GM12878 (cell line): ENCODE results near the gene COQ2. TPM values are rescaled to one million over a fixed set of nuclear protein-coding genes. Genes with fewer than 3 reads are reported as not detected.

Experiments used
- ATAC-seq: fragments of 200-7000 bp; cut with Tn5 transposase; 3 replicates; pipeline ENCODE4 v1.9.1; 2020; ENCODE audit warnings: mild to moderate bottlenecking, moderate library complexity
- BruUV-seq: library from RNA; stranded (reverse); fragments of 400-500 nt; replicated peaks from 2 replicates; lab custom pipeline; 2021; lab: Mats Ljungman, UMichigan
- CTCF ChIA-PET: fragments of 300-600 bp; sonication (Branson Sonifier 250); formaldehyde crosslinking; extraction: SDS; loops from one replicate; lab custom pipeline; 2021; ENCODE audit warnings: inconsistent platforms; lab: Yijun Ruan, JAX
- POLR2A ChIA-PET: fragments of 350-600 bp; formaldehyde crosslinking; extraction: SDS; loops from one replicate; lab custom pipeline; 2021; ENCODE audit warnings: inconsistent platforms; lab: Charles Lee
- RAD21 ChIA-PET: fragments of 300-600 bp; sonication (Branson Sonifier 250); formaldehyde crosslinking; loops from one replicate; lab custom pipeline; 2023; ENCODE audit warnings: antibody characterized with exemption; ENCODE audit not compliant: unreplicated experiment; lab: Charles Lee
- SMC1A ChIA-PET: fragments of 300-600 bp; sonication (Branson Sonifier 250); formaldehyde crosslinking; loops from one replicate; lab custom pipeline; 2023; ENCODE audit not compliant: unreplicated experiment, uncharacterized antibody; lab: Charles Lee
- DNase-seq: peaks from one replicate; pipeline ENCODE4 v3.0.0-alpha.2; 2011; ENCODE audit warnings: low read depth, low spot score
- FAIRE-seq: peaks from 3 replicates; lab custom pipeline; 2011; peaks lifted over from hg19 to GRCh38; lab: Jason Lieb, UNC
- H2AFZ ChIP-seq: 2 replicates; pipeline ENCODE4 v1.6.0; 2011; ENCODE audit warnings: low read depth, low read length, control low read depth; ENCODE audit not compliant: control insufficient read depth
- H3K27ac ChIP-seq: 2 replicates; pipeline ENCODE4 v1.5.1; 2011; ENCODE audit warnings: control low read depth; ENCODE audit not compliant: control insufficient read depth, insufficient read depth
- H3K27me3 ChIP-seq, 2 experiments: replicated peaks in 1 of 2; 2 replicates each; pipeline versions ENCODE4 v1.6.0 to v1.6.1; 2011; ENCODE audit warnings: low read length in 1 of 2; ENCODE audit not compliant: control insufficient read depth in 2 of 2, insufficient read depth in 2 of 2
- H3K36me3 ChIP-seq, 2 experiments: 2 replicates each; pipeline ENCODE4 v1.5.1; 2011; ENCODE audit warnings: low read length in 1 of 2; ENCODE audit not compliant: control insufficient read depth in 2 of 2, insufficient read depth in 2 of 2
- H3K4me1 ChIP-seq: 2 replicates; pipeline ENCODE4 v1.6.1; 2011; ENCODE audit warnings: mild to moderate bottlenecking, low read length, moderate library complexity, mixed read lengths; ENCODE audit not compliant: control insufficient read depth, insufficient read depth
- H3K4me2 ChIP-seq: 2 replicates; pipeline ENCODE4 v1.6.0; 2011; ENCODE audit warnings: control low read depth; ENCODE audit not compliant: control insufficient read depth, insufficient read depth
- H3K4me3 ChIP-seq: fragments of 200-600 bp; sonication (generic); 2 replicates; pipeline ENCODE4 v1.5.1; 2016
- H3K79me2 ChIP-seq: 2 replicates; pipeline ENCODE4 v1.6.0; 2011; ENCODE audit warnings: low read length; ENCODE audit not compliant: control insufficient read depth, insufficient read depth
- H3K9ac ChIP-seq: 2 replicates; pipeline ENCODE4 v1.8.0; 2011; ENCODE audit warnings: low read length, control low read depth, mixed read lengths; ENCODE audit not compliant: control insufficient read depth, insufficient read depth
- H3K9me3 ChIP-seq: replicated peaks from 3 replicates; pipeline ENCODE4 v1.5.1; 2011; ENCODE audit warnings: mild to moderate bottlenecking, low read length; ENCODE audit not compliant: control insufficient read depth, insufficient read depth
- H4K20me1 ChIP-seq: 2 replicates; pipeline ENCODE4 v1.6.0; 2011; ENCODE audit not compliant: control insufficient read depth, insufficient read depth
- CREM ChIP-seq: IDR thresholded peaks from 2 replicates; pipeline ENCODE4 v1.6.1; 2014; ENCODE audit warnings: antibody characterized with exemption, low read depth
- EGR1 ChIP-seq, 2 experiments: IDR thresholded peaks; 1 replicate in 1 of 2; 2 replicates in 1 of 2; pipeline ENCODE4 v1.6.1; 2011 to 2012; ENCODE audit warnings: low read depth in 2 of 2, low read length in 2 of 2, borderline replicate concordance in 1 of 2, mild to moderate bottlenecking in 1 of 2, moderate library complexity in 1 of 2
- ESRRA ChIP-seq: IDR thresholded peaks from 2 replicates; pipeline ENCODE4 v1.6.1; 2012; ENCODE audit warnings: mild to moderate bottlenecking, low read length, improper control_type of control experiment
- GATAD2B ChIP-seq: fragments of 450-650 bp; conservative IDR thresholded peaks from 2 replicates; pipeline ENCODE4 v1.6.1; 2017; ENCODE audit warnings: low read depth, mild to moderate bottlenecking, moderate library complexity
- MTA2 ChIP-seq: fragments of 450-650 bp; IDR thresholded peaks from 2 replicates; pipeline ENCODE4 v1.6.1; 2016; ENCODE audit warnings: low read depth, mild to moderate bottlenecking, moderate library complexity
- NFXL1 ChIP-seq: fragments of 450-650 bp; IDR thresholded peaks from 2 replicates; pipeline ENCODE4 v1.6.1; 2017; ENCODE audit warnings: antibody characterized with exemption, mild to moderate bottlenecking, borderline replicate concordance
- NFYB ChIP-seq: IDR thresholded peaks from 2 replicates; pipeline ENCODE4 v1.6.1; 2011; ENCODE audit warnings: low read depth, mild to moderate bottlenecking, low read length, improper control_type of control experiment, moderate library complexity; ENCODE audit not compliant: insufficient read depth
- NR2C2 ChIP-seq: IDR thresholded peaks from 2 replicates; pipeline ENCODE4 v1.6.1; 2011; ENCODE audit warnings: borderline replicate concordance, low read depth; ENCODE audit not compliant: control insufficient read depth, insufficient read length
- SREBF1 ChIP-seq: IDR thresholded peaks from 2 replicates; pipeline ENCODE4 v1.6.1; 2012; ENCODE audit warnings: mild to moderate bottlenecking, low read length
- TCF3 ChIP-seq: IDR thresholded peaks from 2 replicates; pipeline ENCODE4 v1.6.1; 2012; ENCODE audit warnings: low read depth, mild to moderate bottlenecking, low read length, borderline replicate concordance; ENCODE audit not compliant: insufficient read depth
- YBX1 ChIP-seq: fragments of 450-650 bp; IDR thresholded peaks from 2 replicates; pipeline ENCODE4 v1.6.1; 2016; ENCODE audit warnings: antibody characterized with exemption
- YY1 ChIP-seq: IDR thresholded peaks from 2 replicates; pipeline ENCODE4 v1.6.1; 2011; ENCODE audit warnings: low read depth, mild to moderate bottlenecking, low read length
- ZZZ3 ChIP-seq: IDR thresholded peaks from 2 replicates; pipeline ENCODE4 v1.6.1; 2011; ENCODE audit warnings: low read depth; ENCODE audit not compliant: control insufficient read depth, insufficient read length
- WGBS: methylation state at CpG from one replicate; pipeline ENCODE4 v1.1.6; 2016; ENCODE audit warnings: low lambda C conversion rate; ENCODE audit not compliant: insufficient replicate concordance, insufficient coverage; ENCODE audit errors: missing lambda C conversion rate; 5-methylcytosine and 5-hydroxymethylcytosine counted together
- in situ Hi-C: fragments of 300-500 bp; cut with MboI; formaldehyde crosslinking; loops from 9 replicates; pipeline ENCODE4 v1.14.3; 2018; ENCODE audit warnings: mixed read lengths
- intact Hi-C: fragments of 100-400 bp; cut with micrococcal nuclease; formaldehyde crosslinking; loops from one replicate; pipeline ENCODE4 v1.14.2; 2022; ENCODE audit not compliant: unreplicated experiment
- polyA plus RNA-seq, 11 experiments: library from polyadenylated mRNA; depleted of rRNA in 4 of 11; unstranded in 6 of 11; stranded (reverse) in 5 of 11; fragments of >200 nt; fragmentation: Nextera tagmentation in 4 of 11; fragmentation: Illumina TruSeq in 1 of 11; extraction: Ambion mirVana in 4 of 11; extraction: Trizol in 1 of 11; gene quantifications; 1 replicate in 1 of 11; 2 replicates in 10 of 11; pipeline versions ENCODE4 v1.2.1 to v1.2.3, GENCODE V29; 2011 to 2016; ENCODE audit warnings: inconsistent platforms in 2 of 11, missing spikeins in 2 of 11, low read depth in 1 of 11
- total RNA-seq, 4 experiments: library from RNA; depleted of rRNA in 3 of 4; stranded (reverse); fragments of >200 nt in 3 of 4; fragmentation: Illumina TruSeq in 1 of 4; extraction: Trizol in 1 of 4; gene quantifications; 2 replicates each; pipeline versions ENCODE4 v1.2.1 to v1.2.3, GENCODE V29; 2013 to 2021
- TF ChIP-seq, protein P1 (sequence below): fragments of 450-650 bp; IDR thresholded peaks from 2 replicates; pipeline ENCODE4 v1.6.1; 2017; ENCODE audit warnings: mild to moderate bottlenecking, low read depth, inconsistent platforms; ENCODE audit not compliant: poor library complexity, severe bottlenecking
- TF ChIP-seq, protein P2 (sequence below): fragments of 450-650 bp; IDR thresholded peaks from 2 replicates; pipeline ENCODE4 v1.6.1; 2017; ENCODE audit warnings: borderline replicate concordance

COQ2 gene
- total and polyA plus RNA-seq, 10 of the 15 experiments (the other 5 are each of a cell fraction or from before 2014, with no cell fraction given) = 5.0 to 46.7 (median 19.1) TPM

DNA sequence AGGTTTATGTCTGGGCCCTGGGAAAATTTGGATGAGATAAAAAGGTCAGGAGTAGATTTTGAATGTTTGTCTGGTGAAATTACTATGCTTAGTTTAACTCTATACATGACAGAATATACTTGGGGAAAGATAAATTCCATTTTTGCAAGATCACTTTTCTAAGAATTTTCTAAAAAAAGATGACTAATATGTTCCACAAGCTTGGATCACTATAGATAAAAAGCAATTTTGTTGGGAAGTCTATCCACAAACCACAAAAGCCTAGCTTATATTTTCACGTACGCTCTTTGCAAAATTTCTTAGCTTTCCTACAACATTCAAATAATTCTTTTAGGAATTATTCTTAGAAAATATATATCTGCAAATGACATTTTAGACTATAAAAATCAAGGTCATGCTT lies 20.6 kb upstream of the COQ2 start:
- no peaks in the 10 kb centered on the region for H3K4me1 ChIP-seq
- RAD21 ChIA-PET = interaction anchor here (0.9 kb wide), 1 partner anchor 22 kb away, joined by 3 read pairs; no protein-coding TSS in a partner anchor
- BruUV-seq = no TSS peak
- H3K27ac ChIP-seq = no peak overlapping the region
- FAIRE-seq (no peak), ATAC-seq (no peak), DNase-seq (no peak)
- in situ Hi-C loops = no loop called here
- TF ChIP-seq CREM = no peak
- no peak for TF ChIP-seq YBX1
- no peak for TF ChIP-seq NFYB
- no peak for TF ChIP-seq YY1
- TF ChIP-seq ZZZ3 = no peak
- TF ChIP-seq ESRRA = no peak
- no peak for TF ChIP-seq NR2C2
- TF ChIP-seq, protein P1, sequence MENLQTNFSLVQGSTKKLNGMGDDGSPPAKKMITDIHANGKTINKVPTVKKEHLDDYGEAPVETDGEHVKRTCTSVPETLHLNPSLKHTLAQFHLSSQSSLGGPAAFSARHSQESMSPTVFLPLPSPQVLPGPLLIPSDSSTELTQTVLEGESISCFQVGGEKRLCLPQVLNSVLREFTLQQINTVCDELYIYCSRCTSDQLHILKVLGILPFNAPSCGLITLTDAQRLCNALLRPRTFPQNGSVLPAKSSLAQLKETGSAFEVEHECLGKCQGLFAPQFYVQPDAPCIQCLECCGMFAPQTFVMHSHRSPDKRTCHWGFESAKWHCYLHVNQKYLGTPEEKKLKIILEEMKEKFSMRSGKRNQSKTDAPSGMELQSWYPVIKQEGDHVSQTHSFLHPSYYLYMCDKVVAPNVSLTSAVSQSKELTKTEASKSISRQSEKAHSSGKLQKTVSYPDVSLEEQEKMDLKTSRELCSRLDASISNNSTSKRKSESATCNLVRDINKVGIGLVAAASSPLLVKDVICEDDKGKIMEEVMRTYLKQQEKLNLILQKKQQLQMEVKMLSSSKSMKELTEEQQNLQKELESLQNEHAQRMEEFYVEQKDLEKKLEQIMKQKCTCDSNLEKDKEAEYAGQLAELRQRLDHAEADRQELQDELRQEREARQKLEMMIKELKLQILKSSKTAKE = no peak
- TF ChIP-seq EGR1 (IDR thresholded peaks at IDR 0.05; ENCODE audit: borderline replicate concordance in 1 of 2, low read depth in 2 of 2, low read length in 2 of 2) = no peak
- TF ChIP-seq NFXL1 = no peak
- no peak for TF ChIP-seq GATAD2B
- TF ChIP-seq SREBF1 = no peak
- TF ChIP-seq, protein P2, sequence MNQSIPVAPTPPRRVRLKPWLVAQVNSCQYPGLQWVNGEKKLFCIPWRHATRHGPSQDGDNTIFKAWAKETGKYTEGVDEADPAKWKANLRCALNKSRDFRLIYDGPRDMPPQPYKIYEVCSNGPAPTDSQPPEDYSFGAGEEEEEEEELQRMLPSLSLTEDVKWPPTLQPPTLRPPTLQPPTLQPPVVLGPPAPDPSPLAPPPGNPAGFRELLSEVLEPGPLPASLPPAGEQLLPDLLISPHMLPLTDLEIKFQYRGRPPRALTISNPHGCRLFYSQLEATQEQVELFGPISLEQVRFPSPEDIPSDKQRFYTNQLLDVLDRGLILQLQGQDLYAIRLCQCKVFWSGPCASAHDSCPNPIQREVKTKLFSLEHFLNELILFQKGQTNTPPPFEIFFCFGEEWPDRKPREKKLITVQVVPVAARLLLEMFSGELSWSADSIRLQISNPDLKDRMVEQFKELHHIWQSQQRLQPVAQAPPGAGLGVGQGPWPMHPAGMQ = no peak
- no peak for TF ChIP-seq TCF3
- TF ChIP-seq MTA2 = no peak
- H3K9ac ChIP-seq = no peak overlapping the region
- H2AFZ ChIP-seq = no peak overlapping the region
- no peak overlapping the region for H3K4me2 ChIP-seq
- no peaks in the 10 kb centered on the region for H3K27me3 ChIP-seq
- H4K20me1 ChIP-seq = no peaks in the 10 kb centered on the region
- H3K36me3 ChIP-seq = no peaks in the 10 kb centered on the region
- H3K79me2 ChIP-seq = no peaks in the 10 kb centered on the region
- no peaks in the 10 kb centered on the region for H3K9me3 ChIP-seq
- WGBS = 98% methylated on average over 2 of the region's 2 CpGs
- intact Hi-C loops = no loop called here
- SMC1A ChIA-PET = no interaction called here
- CTCF ChIA-PET = interaction anchor here (1.0 kb wide), 1 partner anchor 562 kb away, joined by 3 read pairs; no protein-coding TSS in a partner anchor
- no peak overlapping the region for H3K4me3 ChIP-seq
- POLR2A ChIA-PET = no interaction called here
